ENCODE results near the gene DDA1.
"Not testable (repeated sequence)": the region's sequence is repeated elsewhere in the genome, so short reads cannot be mapped to it uniquely, and the experiment has no call there.

Gene DDA1

DNA sequence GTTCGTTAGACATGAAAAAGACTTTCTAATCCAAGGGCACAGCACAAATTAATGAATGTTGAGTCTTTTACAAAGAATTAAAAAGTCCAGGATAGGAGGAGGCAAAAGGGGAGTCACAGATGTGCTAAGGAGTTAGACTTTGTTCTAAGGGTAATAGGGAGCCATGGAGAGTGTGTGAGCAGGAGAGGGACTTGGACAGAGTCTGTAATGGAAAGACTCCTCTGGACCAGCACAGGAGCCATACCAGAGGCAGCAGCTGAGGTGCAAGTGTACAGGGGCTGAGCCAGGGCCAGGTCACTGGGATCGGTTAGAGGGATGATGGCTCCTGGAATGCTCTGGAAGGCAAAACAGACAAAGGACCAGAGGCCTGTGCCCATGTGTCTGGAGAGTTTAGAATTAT lies 38.5 kb downstream of the DDA1 start:
- DNase-seq (ENCODE audit: low read depth): no peak

DNA sequence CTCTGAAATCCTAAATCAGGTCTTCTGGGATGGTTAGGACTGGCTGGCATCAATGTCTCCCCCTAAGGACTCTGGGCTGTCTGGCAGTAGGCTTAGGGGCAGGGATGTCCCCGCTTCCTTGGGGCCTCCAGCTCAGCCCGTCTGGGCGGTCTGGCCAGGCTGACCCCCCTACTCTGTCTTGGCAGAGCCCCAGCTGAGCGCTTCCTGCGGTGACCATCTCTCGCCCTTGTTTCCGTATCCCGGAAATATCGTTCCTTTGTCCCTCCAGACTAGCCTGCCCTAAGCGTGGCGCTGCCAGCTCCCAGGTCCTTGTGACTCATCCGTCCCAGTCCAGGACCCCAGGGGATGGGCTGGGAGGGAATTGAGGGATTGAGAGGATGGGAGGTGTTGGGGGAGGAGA lies 39.3 kb downstream of the DDA1 start:
- no peak for DNase-seq (ENCODE audit: low read depth)

DNA sequence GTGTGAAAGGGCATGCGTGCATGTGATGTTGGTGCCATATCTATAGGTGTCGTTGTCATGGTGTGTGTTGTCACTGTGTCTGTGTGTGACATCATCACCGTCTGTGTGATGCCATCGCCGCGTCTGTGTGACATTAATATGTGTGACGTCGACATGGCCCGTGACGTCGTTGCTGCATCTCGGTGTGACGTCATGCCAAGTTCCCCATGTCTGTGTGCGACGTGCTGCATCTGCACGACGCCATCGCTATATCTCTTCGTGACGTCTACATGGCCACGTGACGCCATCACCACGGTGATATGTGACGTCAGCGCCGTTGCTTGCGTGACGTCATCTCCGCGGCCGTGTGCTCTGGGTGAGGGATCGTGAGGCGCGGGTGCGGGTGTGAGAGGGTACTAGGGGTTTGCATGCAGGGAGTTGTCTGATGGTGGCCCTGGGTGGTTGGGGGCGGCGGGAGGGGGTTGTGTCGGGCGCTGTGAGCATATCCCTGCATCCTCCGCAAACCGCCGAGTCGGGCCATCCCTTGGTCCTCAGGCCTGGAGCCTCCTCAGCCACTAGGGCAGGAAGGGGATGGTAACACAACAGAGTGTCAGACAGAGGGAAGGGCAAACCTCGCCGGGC lies 42.6 kb downstream of the DDA1 start:
- no peak for DNase-seq (ENCODE audit: low read depth)

DNA sequence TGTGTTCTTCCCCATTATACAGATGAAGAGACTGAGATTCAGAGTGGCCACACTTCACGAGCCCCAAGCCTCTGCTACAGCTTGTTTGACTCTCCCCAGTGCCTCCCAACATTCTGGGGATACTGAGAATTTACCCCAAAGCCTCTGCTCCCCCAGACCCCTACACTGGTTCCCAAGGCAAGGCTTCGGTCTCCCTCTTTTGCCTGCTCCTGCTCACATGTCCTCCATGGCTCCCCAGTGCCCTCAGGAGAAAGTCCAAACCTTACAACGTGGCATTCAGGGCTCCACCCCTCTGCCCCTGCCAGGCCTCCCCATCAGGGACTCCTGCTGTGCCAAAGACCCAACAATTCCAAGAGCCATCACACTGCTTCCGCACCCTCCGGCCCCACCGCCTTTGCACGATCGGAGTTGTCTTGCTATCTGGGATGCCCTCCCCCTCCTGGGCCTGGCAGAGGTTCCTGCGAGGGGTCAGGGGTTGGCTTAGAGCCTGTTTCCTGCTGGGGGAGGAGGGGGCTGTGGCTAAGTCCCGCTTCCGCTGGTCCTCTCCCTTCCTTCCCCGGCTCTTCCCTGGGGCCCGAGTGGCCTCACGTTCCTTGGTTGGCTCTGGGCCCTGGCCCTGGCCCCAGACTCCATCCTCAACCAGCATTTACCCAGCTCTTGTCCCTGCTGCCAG lies 43.4 kb downstream of the DDA1 start:
- DNase-seq (ENCODE audit: low read depth): no peak

DNA sequence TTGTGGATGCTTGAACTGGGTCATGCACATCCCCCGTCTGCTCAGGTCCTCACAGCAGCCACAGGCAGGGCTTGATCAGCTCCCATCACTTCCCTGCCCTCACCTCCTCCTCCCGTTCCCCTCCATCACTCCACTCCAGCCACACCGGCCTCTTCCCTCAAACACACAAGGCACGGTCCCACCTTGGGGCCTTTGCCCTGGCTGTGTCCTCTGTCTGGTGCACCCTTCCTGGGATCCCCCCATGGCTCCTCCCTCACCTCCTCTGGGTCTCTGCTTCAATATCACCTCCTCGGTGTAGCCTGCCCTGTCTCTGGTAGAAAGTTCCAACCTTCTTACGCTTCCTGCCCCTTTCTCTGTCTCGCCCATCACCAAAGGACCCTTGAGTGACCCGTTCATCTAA lies 44.0 kb downstream of the DDA1 start:
- DNase-seq (ENCODE audit: low read depth): no peak

DNA sequence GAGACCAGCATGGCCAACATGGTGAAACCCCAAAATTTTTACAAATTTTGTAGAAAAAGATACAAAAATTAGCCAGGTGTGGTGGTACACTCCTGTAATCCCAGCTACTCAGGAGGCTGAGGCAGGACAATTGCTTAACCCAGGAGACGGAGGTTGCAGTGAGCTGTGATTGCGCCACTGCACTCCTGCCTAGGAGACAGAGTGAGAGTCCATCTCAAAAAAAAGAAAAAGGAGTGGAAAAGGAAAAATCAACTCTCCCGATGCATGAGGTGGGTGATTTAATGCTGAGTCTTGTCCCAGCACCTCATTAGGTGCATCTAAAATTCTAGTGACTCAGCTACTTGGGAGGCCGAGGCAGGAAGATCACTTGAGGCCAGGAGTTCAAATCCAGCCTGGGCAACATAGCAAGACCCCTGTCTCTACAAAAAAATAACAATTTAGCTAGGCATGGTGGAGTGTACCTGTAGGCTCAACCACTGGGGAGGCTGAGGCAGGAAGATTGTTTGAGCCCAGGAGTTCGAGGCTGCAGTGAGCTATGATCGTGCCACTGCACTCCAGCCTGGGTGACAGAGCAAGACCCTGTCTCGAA lies 47.8 kb downstream of the DDA1 start:
- no peak for DNase-seq (ENCODE audit: low read depth)

DNA sequence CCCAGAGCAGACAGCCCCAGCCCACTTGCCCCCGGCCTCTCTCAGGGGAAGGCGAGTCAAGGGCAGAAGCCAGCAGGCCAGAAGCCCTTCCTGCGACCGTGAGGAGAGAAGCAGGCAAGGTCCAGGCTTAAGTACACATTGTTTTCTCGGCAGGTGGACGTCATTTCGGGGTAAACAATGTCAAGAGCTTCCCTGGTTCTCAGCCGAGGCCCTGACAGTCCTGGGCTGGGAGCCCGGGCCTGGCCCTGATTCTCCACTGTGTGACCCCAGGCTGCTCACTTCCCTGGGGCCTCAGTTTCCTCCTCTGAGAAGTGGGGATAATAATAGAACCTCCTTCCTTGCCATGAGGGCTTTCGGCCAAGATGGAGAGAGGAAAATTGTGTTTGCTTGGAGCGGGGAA lies 48.4 kb downstream of the DDA1 start:
- no peak for DNase-seq (ENCODE audit: low read depth)

DNA sequence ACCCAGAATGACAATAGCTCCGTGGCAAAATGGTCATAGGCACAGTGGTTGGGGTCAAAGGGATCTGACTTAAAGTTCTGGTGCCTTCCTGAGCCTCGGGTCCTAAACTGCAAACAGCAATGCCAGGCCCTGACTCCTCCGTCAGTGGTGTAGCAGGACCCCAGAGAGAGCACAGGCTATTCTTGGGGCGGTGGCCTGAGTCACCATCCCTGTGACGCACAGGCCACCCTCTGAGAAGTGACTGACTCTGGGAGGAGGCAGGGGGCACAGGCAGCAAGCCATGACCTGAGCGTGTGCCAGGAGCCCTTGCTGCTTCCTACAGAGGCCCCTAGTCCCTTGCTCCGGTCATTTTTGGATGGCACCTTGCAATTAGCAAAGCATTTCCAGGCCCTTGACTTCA lies 49.0 kb downstream of the DDA1 start:
- no peak for DNase-seq (ENCODE audit: low read depth)

DNA sequence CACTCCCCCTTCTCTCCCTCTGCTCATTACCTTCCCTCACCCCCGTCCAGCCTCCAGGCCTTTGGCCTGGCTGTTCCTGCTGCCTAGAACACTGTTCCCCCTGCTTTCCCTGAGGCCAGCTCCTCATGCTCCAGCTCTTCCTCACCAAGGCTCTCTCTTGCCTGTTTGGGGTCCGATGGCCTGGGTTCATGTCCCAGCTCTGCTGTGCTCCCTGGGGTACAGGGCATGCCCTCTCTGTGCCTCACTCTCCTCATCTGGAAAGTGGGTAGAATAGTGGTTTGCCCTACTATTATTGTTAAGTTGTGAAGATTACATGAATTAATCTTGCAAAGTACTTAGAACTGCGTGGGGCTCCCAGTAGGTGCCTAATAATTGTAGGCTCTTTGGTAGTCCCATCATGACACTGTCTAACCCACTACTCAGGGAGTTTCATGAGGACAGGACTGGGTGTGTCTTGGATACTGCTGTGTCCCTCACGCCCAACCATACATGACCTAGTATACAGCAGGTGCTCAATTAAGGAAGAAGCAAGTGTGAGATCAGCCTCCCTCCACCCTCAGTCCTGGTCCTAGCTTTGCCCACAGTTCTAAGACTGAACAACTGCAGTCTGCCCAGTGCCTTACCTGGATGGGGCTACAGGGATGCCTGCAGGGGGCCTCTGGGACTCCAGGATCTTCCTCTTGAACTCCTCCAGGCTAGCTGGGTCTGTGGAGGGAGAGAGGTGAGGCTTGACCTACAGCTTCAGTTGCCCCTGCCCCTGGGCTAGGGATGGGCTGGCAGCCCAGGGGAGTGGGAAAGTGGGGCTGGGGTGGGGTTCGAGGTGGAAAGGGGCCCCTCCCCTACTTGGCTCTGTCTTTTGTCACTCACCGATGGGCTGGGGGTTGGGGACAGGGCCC lies 50.8 kb downstream of the DDA1 start:
- DNase-seq (ENCODE audit: low read depth): no peak

DNA sequence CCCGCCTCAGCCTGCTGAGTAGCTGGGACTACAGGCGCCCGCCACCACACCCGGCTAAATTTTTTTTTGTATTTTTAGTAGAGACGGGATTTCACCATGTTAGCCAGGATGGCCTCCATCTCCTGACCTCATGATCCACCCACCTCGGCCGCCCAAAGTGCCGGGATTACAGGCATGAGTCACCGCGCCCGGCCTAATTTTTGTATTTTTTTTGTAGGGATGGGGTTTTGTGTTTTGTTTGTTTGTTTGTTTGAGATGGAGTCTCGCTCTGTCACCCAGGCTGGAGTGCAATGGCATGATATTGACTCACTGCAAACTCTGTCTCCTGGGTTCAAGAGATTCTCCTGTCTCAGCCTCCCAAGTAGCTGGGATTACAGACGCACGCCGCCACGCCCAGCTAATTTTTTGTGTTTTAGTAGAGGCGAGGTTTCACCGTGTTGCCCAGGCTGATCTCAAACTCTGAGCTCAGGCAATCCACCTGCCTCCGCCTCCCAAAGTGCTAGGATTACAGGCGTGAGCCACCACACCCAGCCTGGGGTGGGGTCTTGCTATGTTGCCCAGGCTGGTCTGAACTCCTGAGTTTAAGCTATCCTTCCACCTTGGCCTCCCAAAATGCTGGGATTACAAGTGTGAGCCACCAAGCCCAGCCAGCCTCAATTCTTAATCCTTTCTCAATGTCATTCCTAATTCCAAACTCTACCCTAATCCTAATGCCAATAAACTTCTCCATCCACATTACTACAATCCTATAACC lies 54.7 kb downstream of the DDA1 start:
- not testable (repeated sequence) for DNase-seq (ENCODE audit: low read depth)

DNA sequence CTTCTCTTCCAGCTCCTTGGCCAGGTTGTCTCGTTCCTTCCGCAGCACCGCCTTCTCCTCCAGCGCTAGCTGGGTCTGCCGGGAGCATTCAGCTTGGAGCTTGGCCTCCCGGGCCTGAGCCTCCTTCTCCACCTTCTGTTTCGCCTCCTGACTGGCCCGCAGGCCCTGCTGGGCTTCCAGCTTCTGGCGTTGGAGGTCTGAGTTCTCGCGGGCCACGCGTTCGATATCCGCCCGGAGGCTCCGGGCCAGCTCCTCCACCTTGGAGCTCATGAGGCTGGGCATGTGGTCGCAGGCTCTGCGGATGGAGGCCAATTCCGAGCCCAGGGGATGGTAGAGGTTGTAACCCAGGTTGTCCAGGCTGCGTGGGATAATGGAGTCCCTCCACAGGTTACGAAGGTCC lies 56.0 kb downstream of the DDA1 start:
- DNase-seq (ENCODE audit: low read depth): no peak

DNA sequence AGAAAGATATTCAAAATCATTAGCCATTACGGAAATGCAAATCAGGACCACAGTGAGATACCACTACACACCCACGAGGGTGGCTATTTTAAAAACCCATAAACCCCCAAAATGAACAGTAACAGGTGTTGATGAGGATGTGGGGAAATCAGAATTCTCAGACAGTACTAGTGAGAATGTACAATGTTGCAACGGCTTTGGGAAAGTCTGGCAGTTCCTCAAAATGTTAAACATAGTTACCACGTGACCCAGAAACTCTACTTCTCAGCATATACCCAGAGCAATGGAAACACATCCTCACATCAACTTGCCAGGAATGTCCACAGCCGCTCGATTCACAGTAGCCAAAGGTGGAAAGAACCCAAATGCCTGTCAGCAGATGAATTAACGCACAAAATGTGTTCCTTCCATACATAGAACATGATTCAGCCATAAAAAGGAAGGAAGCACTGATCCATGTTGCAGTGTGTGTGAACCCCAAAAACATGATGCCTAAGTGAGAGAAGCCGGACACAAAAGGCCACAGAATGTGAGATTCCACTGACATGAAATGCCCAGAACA lies 60.7 kb downstream of the DDA1 start:
- DNase-seq (ENCODE audit: low read depth): no peak

Measured in T-helper 22 cell (primary cell).